Adrenal gland (tissue), 12 donors: Measurements from ENCODE around the gene TIMM17B. TPM values are rescaled to one million over a fixed set of nuclear protein-coding genes. Genes with fewer than 3 reads are reported as not detected.
A peak's percentile ranks its signal among the peaks of the same experiment; 100 is the strongest.

ENCODE experiments used
- DNase-seq, 7 donors: peaks; one replicate each; pipeline ENCODE4 v3.0.0-alpha.2; 2019 to 2020
- H3K27ac ChIP-seq, 5 donors: fragments of 200-600 bp; sonication (generic) in 4 of 5; 1 replicate in 3 of 5; 2 replicates in 2 of 5; pipeline versions ENCODE4 v1.5.1 to v1.8.0; 2016 to 2020; ENCODE audit warnings: mild to moderate bottlenecking in 1 of 5
- H3K27me3 ChIP-seq: fragments of 200-600 bp; 2 replicates; pipeline ENCODE4 v1.8.0; 2021
- H3K36me3 ChIP-seq, 2 donors: fragments of 200-600 bp; replicated peaks in 1 of 2; 1 replicate in 1 of 2; 2 replicates in 1 of 2; pipeline versions ENCODE4 v1.5.1 to v1.8.0; 2018 to 2022
- H3K4me1 ChIP-seq, 2 donors: fragments of 200-600 bp; replicated peaks in 1 of 2; 1 replicate in 1 of 2; 2 replicates in 1 of 2; pipeline versions ENCODE4 v1.5.1 to v1.8.0; 2018 to 2021
- H3K4me3 ChIP-seq, 4 donors: fragments of 200-600 bp; sonication (generic) in 3 of 4; one replicate each; pipeline ENCODE4 v1.5.1; 2016 to 2018
- H3K9me3 ChIP-seq, 3 donors: fragments of 200-600 bp; sonication (generic) in 1 of 3; replicated peaks in 1 of 3; 1 replicate in 2 of 3; 2 replicates in 1 of 3; pipeline versions ENCODE4 v1.5.1 to v1.8.0; 2016 to 2021
- CTCF ChIP-seq, 6 experiments: fragments of 450-650 bp in 4 of 6; fragments of 200-600 bp in 2 of 6; sonication (generic) in 1 of 6; IDR thresholded peaks; 1 replicate in 5 of 6; 2 replicates in 1 of 6; pipeline versions ENCODE4 v1.5.1 to v1.8.0; 2016 to 2021; ENCODE audit warnings: antibody characterized with exemption in 6 of 6, mild to moderate bottlenecking in 2 of 6, moderate library complexity in 1 of 6
- POLR2A ChIP-seq, 2 donors: fragments of 450-650 bp; IDR thresholded peaks; one replicate each; pipeline ENCODE4 v1.6.1; 2017; ENCODE audit warnings: antibody characterized with exemption in 2 of 2, mild to moderate bottlenecking in 2 of 2, moderate library complexity in 1 of 2
- WGBS, 4 donors: extraction: QIAGEN DNeasy Blood & Tissue Kit in 2 of 4; methylation state at CpG; one replicate each; pipeline versions ENCODE4 v1.1.5 to v1.1.7; 2013 to 2017; 5-methylcytosine and 5-hydroxymethylcytosine counted together
- intact Hi-C, 2 donors: fragments of 100-400 bp; cut with DNase I; formaldehyde crosslinking; loops; one replicate each; pipeline versions ENCODE4 v1.14.1 to v1.15.0; 2022 to 2023
- polyA plus RNA-seq, 3 donors: library from polyadenylated mRNA; stranded (reverse); fragments of 200-250 nt in 2 of 3; fragments of 350-450 nt in 1 of 3; fragmentation: Illumina TruSeq in 1 of 3; extraction: RNeasy Lipid Tissue Mini Kit (QIAGEN cat#74804) in 1 of 3; gene quantifications; one replicate each; pipeline ENCODE4 v1.2.3, GENCODE V29; 2013 to 2014
- total RNA-seq, 9 donors: library from RNA; depleted of rRNA in 4 of 9; stranded (reverse); fragments of >200 nt in 4 of 9; fragments of 120-200 nt in 1 of 9; fragmentation: NEBNext Ultra II Directional in 1 of 9; extraction: Animal tissue kit (Norgen Biotek cat#: 25700) in 1 of 9; gene quantifications; one replicate each; pipeline versions ENCODE4 v1.1.0 to v1.2.4, GENCODE V29; 2013 to 2023
- donor health status: healthy with polysubstance abuse.
- donor health status: Bipolar disorder and iron deficiency.
- donor health status: DM: yes; HTN: yes; CAD: no.
- donor health status: DM: no; HTN: no; CAD: no.
- donor health status: DM: no; HTN: no; CAD: no.
- donor health status: DM: yes; HTN: yes; CAD: no.

The TIMM17B gene
- total and polyA plus RNA-seq, 12 donors, result 25.5 to 98.0 (median 60.8) TPM

- Histone ChIP-seq H3K27ac (peak within 1 kb of the TSS; percentile 70 to 84 (median 78)), H3K4me3 (peak within 1 kb of the TSS in 2 of 4 donors; percentile 49 to 57), H3K27me3 (no peaks in the 10 kb centered on the region), H3K36me3 (peaks cover 0 to 17% of the 10 kb centered on the region in 2 donors), H3K9me3 (no peaks in the 10 kb centered on the region), H3K4me1 (peaks cover 0 to 8% of the 10 kb centered on the region in 2 donors)
- WGBS, 4 donors, result 0 to 48% (median 16%) methylated on average over 7 to 55 of the region's 55 CpGs
- intact Hi-C loops, result no loop called here
- TF ChIP-seq POLR2A (IDR thresholded peaks at IDR 0.05), result peak; percentile 84 to 93
- no peak for TF ChIP-seq CTCF (IDR thresholded peaks at IDR 0.05)
- DNase-seq, result peak; percentile 90 to 97 (median 95)
Measured at GRCh38 chrX:48918643-48919340, 21.2 kb upstream of the TIMM17B start, which contains the start of gene PIM2. Gene PIM2 (minus strand): TSS chrX:48919024. CDS start chrX:48918834, 190 bp downstream.

GRCh38 chrX:48918301-48918642, 20.7 kb upstream of the TIMM17B start:
- Histone ChIP-seq H3K36me3 (peaks cover 0 to 12% of the 10 kb centered on the region in 2 donors), H3K4me1 (peaks cover 0 to 8% of the 10 kb centered on the region in 2 donors), H3K4me3 (peak overlapping the region in 2 of 4 donors; percentile 49 to 57), H3K27ac (peak overlapping the region in 4 of 5 donors; percentile 70 to 84 (median 80)), H3K27me3 (no peaks in the 10 kb centered on the region), H3K9me3 (no peaks in the 10 kb centered on the region)
- DNase-seq, result no peak
- no peak for TF ChIP-seq CTCF (IDR thresholded peaks at IDR 0.05)
- no peak for TF ChIP-seq POLR2A (IDR thresholded peaks at IDR 0.05)
- 8 to 59% (median 23%) methylated on average over 9 to 23 of the region's 23 CpGs for WGBS, 4 donors
- intact Hi-C loops, result no loop called here

GRCh38 chrX:48917139-48918001, 19.8 kb upstream of the TIMM17B start:
- H3K9me3 ChIP-seq, result no peaks in the 10 kb centered on the region
- peak; percentile 86 to 97 (median 92) for DNase-seq
- peaks cover 0 to 8% of the 10 kb centered on the region in 2 donors for H3K4me1 ChIP-seq
- H3K4me3 ChIP-seq, result no peak overlapping the region
- 17 to 58% (median 43%) methylated on average over 5 to 27 of the region's 27 CpGs for WGBS, 4 donors
- peaks cover 0 to 3% of the 10 kb centered on the region in 2 donors for H3K36me3 ChIP-seq
- no peaks in the 10 kb centered on the region for H3K27me3 ChIP-seq
- intact Hi-C loops, result no loop called here
- H3K27ac ChIP-seq, result peak overlapping the region in 3 of 5 donors; percentile 19 to 83 (median 76)
- TF ChIP-seq CTCF (IDR thresholded peaks at IDR 0.05) (peak; percentile 87 to 96 (median 92)), POLR2A (IDR thresholded peaks at IDR 0.05) (peak in 1 of 2 donors; percentile 45)
